ENCODE data around the gene ACO2. TPM values are rescaled to one million over a fixed set of nuclear protein-coding genes. Genes with fewer than 3 reads are reported as not detected.

Gene ACO2
- total and polyA plus RNA-seq, 2 of the 4 experiments (the other 2 are of a cell fraction), result 71.3 to 72.9 TPM

GRCh38 chr22:41543854-41544670 lies 75.1 kb downstream of the ACO2 start, which contains the start of gene POLR3H (continued):
- TF ChIP-seq POLR2A (IDR thresholded peaks at IDR 0.05; ENCODE audit: low read depth, low read length) (peak; percentile 71), FOS (IDR thresholded peaks at IDR 0.05; ENCODE audit: low read depth, low read length) (no peak), CHD1 (IDR thresholded peaks at IDR 0.05; ENCODE audit: low read depth, low read length) (no peak), NFE2L2 (IDR thresholded peaks at IDR 0.05; ENCODE audit: low read depth, low read length) (no peak)
